B cell (primary cell): ENCODE results near the gene CUL3. TPM values are rescaled to one million over a fixed set of nuclear protein-coding genes. Genes with fewer than 3 reads are reported as not detected.

ENCODE experiments used
- ATAC-seq: fragments of 200-7000 bp; cut with Tn5 transposase; one replicate; pipeline ENCODE4 v1.10.0; 2021; ENCODE audit warnings: low read depth, mild to moderate bottlenecking, moderate number of reproducible peaks, moderate library complexity
- CTCF ChIA-PET: fragments of 350-600 bp; sonication (Branson Sonifier 250); formaldehyde crosslinking; loops from one replicate; lab custom pipeline; 2021; ENCODE audit warnings: antibody characterized with exemption, inconsistent platforms; lab: Charles Lee
- POLR2A ChIA-PET: fragments of 350-600 bp; sonication (Branson Sonifier 250); formaldehyde crosslinking; loops from one replicate; lab custom pipeline; 2021; ENCODE audit warnings: antibody characterized with exemption; lab: Charles Lee
- DNase-seq: peaks from one replicate; pipeline ENCODE4 v3.0.0; 2013
- H2AFZ ChIP-seq: 2 replicates; pipeline ENCODE4 v1.6.1; 2012; ENCODE audit warnings: mild to moderate bottlenecking, low read depth, low read length; ENCODE audit not compliant: insufficient read depth, poor library complexity, severe bottlenecking
- H3K27ac ChIP-seq, 2 donors: 1 replicate in 1 of 2; 2 replicates in 1 of 2; pipeline ENCODE4 v1.5.1; 2012 to 2013; ENCODE audit warnings: low read length in 2 of 2, mild to moderate bottlenecking in 2 of 2, moderate library complexity in 1 of 2
- H3K27me3 ChIP-seq, 4 experiments: fragments of 200-600 bp in 1 of 4; sonication (generic) in 1 of 4; replicated peaks in 1 of 4; 1 replicate in 2 of 4; 2 replicates in 2 of 4; pipeline versions ENCODE4 v1.6.1 to v1.7.0; 2013 to 2016; ENCODE audit warnings: low read length in 3 of 4, mild to moderate bottlenecking in 2 of 4, mixed read lengths in 1 of 4, moderate library complexity in 1 of 4; ENCODE audit not compliant: insufficient read depth in 4 of 4, control insufficient read depth in 3 of 4; ENCODE audit errors: control extremely low read depth in 1 of 4
- H3K36me3 ChIP-seq, 2 experiments: replicated peaks in 1 of 2; 1 replicate in 1 of 2; 2 replicates in 1 of 2; pipeline versions ENCODE4 v1.6.1 to v1.7.1; 2013; ENCODE audit warnings: low read length in 1 of 2; ENCODE audit not compliant: insufficient read depth in 2 of 2, control insufficient read depth in 1 of 2; ENCODE audit errors: control extremely low read depth in 1 of 2, extremely low read depth in 1 of 2
- H3K4me1 ChIP-seq, 2 donors: fragments of 200-600 bp in 1 of 2; sonication (generic) in 1 of 2; 1 replicate in 1 of 2; 2 replicates in 1 of 2; pipeline versions ENCODE4 v1.5.1 to v1.6.1; 2013 to 2017; ENCODE audit warnings: low read length in 2 of 2; ENCODE audit not compliant: control insufficient read depth in 2 of 2, insufficient read depth in 2 of 2
- H3K4me2 ChIP-seq: replicated peaks from 2 replicates; pipeline ENCODE3; 2012; ENCODE audit warnings: mild to moderate bottlenecking, low read depth, low read length; ENCODE audit not compliant: poor library complexity, severe bottlenecking
- H3K4me3 ChIP-seq, 5 experiments: fragments of 200-600 bp in 1 of 5; sonication (generic) in 1 of 5; 1 replicate in 3 of 5; 2 replicates in 2 of 5; pipeline versions ENCODE4 v1.5.1 to v1.7.0; 2011 to 2016; ENCODE audit warnings: low read length in 4 of 5, mild to moderate bottlenecking in 4 of 5, low read depth in 2 of 5, control low read depth in 1 of 5, moderate library complexity in 1 of 5; ENCODE audit not compliant: insufficient read depth in 1 of 5; ENCODE audit errors: control extremely low read depth in 1 of 5, extremely low read depth in 1 of 5
- H3K79me2 ChIP-seq: fragments of 200-600 bp; sonication (generic); one replicate; pipeline ENCODE4 v1.6.0; 2016; ENCODE audit warnings: low read length; ENCODE audit not compliant: control insufficient read depth, insufficient read depth
- H3K9ac ChIP-seq: fragments of 200-600 bp; sonication (generic); 2 replicates; pipeline ENCODE4 v1.6.1; 2017; ENCODE audit warnings: mild to moderate bottlenecking, low read length, moderate library complexity
- H3K9me3 ChIP-seq, 3 donors: one replicate each; pipeline versions ENCODE4 v1.6.1 to v1.7.1; 2013; ENCODE audit warnings: low read length in 2 of 3; ENCODE audit not compliant: control insufficient read depth in 2 of 3, insufficient read depth in 1 of 3; ENCODE audit errors: control extremely low read depth in 1 of 3
- H4K20me1 ChIP-seq: 2 replicates; pipeline ENCODE4 v1.6.0; 2012; ENCODE audit warnings: mild to moderate bottlenecking, low read length; ENCODE audit not compliant: insufficient read depth, control insufficient read depth, poor library complexity, severe bottlenecking
- H3K27ac Mint-ChIP-seq: one replicate; pipeline ENCODE4 v1.8.0; 2021; ENCODE audit warnings: mixed read lengths
- H3K27me3 Mint-ChIP-seq: one replicate; pipeline ENCODE4 v1.8.0; 2021; ENCODE audit warnings: mixed read lengths
- H3K4me1 Mint-ChIP-seq: one replicate; pipeline ENCODE4 v1.8.0; 2021; ENCODE audit warnings: mixed read lengths
- H3K4me3 Mint-ChIP-seq: one replicate; pipeline ENCODE4 v1.8.0; 2021; ENCODE audit warnings: mixed read lengths
- H3K9me3 Mint-ChIP-seq: one replicate; pipeline ENCODE4 v1.8.0; 2022; ENCODE audit warnings: mixed read lengths; ENCODE audit not compliant: insufficient read depth
- CTCF ChIP-seq: fragments of 200-600 bp; IDR thresholded peaks from one replicate; pipeline ENCODE4 v1.8.0; 2022; ENCODE audit warnings: antibody characterized with exemption, mild to moderate bottlenecking
- EZH2 ChIP-seq: IDR thresholded peaks from 2 replicates; pipeline ENCODE4 v1.6.1; 2012; ENCODE audit warnings: borderline replicate concordance, low read depth, mild to moderate bottlenecking, moderate library complexity, low read length; ENCODE audit not compliant: insufficient read depth, poor library complexity, severe bottlenecking
- WGBS: methylation state at CpG from one replicate; pipeline ENCODE4 v1.1.5; 2013; ENCODE audit warnings: missing lambda C conversion rate; ENCODE audit not compliant: insufficient coverage; 5-methylcytosine and 5-hydroxymethylcytosine counted together
- intact Hi-C: fragments of 100-400 bp; cut with micrococcal nuclease; formaldehyde crosslinking; loops from one replicate; pipeline ENCODE4 v1.10.0; 2022
- polyA plus RNA-seq: library from polyadenylated mRNA; depleted of rRNA; stranded (reverse); fragments of >200 nt; gene quantifications from 2 replicates; pipeline ENCODE4 v1.2.3, GENCODE V29; 2012
- total RNA-seq, 2 donors: library from RNA; stranded (reverse); fragments of 120-200 nt in 1 of 2; gene quantifications; 1 replicate in 1 of 2; 2 replicates in 1 of 2; pipeline versions ENCODE4 v1.2.3 to v1.2.4, GENCODE V29; 2013 to 2022

Gene CUL3
- total and polyA plus RNA-seq, 2 donors (not counting 1 experiment from before 2014, with no cell fraction given) = 31.1 to 138 TPM

GRCh38 chr2:224563537-224563936, 21.6 kb downstream of the CUL3 start:
- ChIA-PET POLR2A (no interaction called here), CTCF (interaction anchor here (1.6 kb wide), 1 partner anchor 87 kb away, joined by 7 read pairs; no protein-coding TSS in a partner anchor)
- Histone ChIP-seq H3K27ac (no peak overlapping the region), H3K36me3 (peaks cover 2 to 17% of the 10 kb centered on the region in 2 experiments), H3K9ac (no peak overlapping the region), H3K4me3 (no peak overlapping the region), H3K79me2 (peaks cover 100% of the 10 kb centered on the region), H3K9me3 (peaks cover 0 to 7% (median 7%) of the 10 kb centered on the region in 3 donors), H3K4me1 (peaks cover 35 to 41% of the 10 kb centered on the region in 2 donors), H4K20me1 (peaks cover 97% of the 10 kb centered on the region), H3K27me3 (no peaks in the 10 kb centered on the region), H2AFZ (no peak overlapping the region), H3K4me2 (no peak overlapping the region)
- intact Hi-C loops = no loop called here
- ATAC-seq = no peak
- Mint-ChIP-seq H3K9me3 (peaks cover 2% of the 10 kb centered on the region), H3K27me3 (no peaks in the 10 kb centered on the region), H3K4me1 (peaks cover 38% of the 10 kb centered on the region), H3K27ac (no peak overlapping the region), H3K4me3 (no peak overlapping the region)
- no peak for TF ChIP-seq EZH2
- no peak for TF ChIP-seq CTCF
- DNase-seq = no peak

GRCh38 chr2:224562831-224563230, 22.3 kb downstream of the CUL3 start:
- Mint-ChIP-seq H3K9me3 (peaks cover 2% of the 10 kb centered on the region), H3K27me3 (no peaks in the 10 kb centered on the region), H3K4me1 (peaks cover 38% of the 10 kb centered on the region), H3K27ac (no peak overlapping the region), H3K4me3 (peak overlapping the region; percentile 1)
- Histone ChIP-seq H4K20me1 (peaks cover 97% of the 10 kb centered on the region), H3K9ac (no peak overlapping the region), H3K36me3 (peaks cover 2 to 22% of the 10 kb centered on the region in 2 experiments), H3K79me2 (peaks cover 100% of the 10 kb centered on the region), H3K9me3 (peaks cover 0 to 7% (median 7%) of the 10 kb centered on the region in 3 donors), H3K27ac (no peak overlapping the region), H3K27me3 (no peaks in the 10 kb centered on the region), H3K4me2 (peak overlapping the region; percentile 19), H3K4me3 (no peak overlapping the region), H3K4me1 (peaks cover 35 to 41% of the 10 kb centered on the region in 2 donors), H2AFZ (no peak overlapping the region)
- TF ChIP-seq EZH2 (no peak), CTCF (no peak)
- CTCF ChIA-PET = interaction anchor here (1.1 to 2.0 kb wide), 3 partner anchors 12 to 88 kb away, joined by 3 to 7 read pairs (median 5); no protein-coding TSS in a partner anchor
- POLR2A ChIA-PET = no interaction called here
- DNase-seq = no peak
- intact Hi-C loops = no loop called here
- ATAC-seq = no peak
- 92% methylated on average over 4 of the region's 4 CpGs for WGBS
